HG02588 (cell line): ENCODE results near the gene TMTC3.
"Not testable (repeated sequence)": the region's sequence is repeated elsewhere in the genome, so short reads cannot be mapped to it uniquely, and the experiment has no call there.

Experiments
- ATAC-seq: cut with Tn5 transposase; IDR thresholded peaks from one replicate; pipeline ENCODE4 v1.9.1; 2021; ENCODE audit warnings: mild to moderate bottlenecking, moderate library complexity; ENCODE audit not compliant: unreplicated experiment

TMTC3 gene

DNA sequence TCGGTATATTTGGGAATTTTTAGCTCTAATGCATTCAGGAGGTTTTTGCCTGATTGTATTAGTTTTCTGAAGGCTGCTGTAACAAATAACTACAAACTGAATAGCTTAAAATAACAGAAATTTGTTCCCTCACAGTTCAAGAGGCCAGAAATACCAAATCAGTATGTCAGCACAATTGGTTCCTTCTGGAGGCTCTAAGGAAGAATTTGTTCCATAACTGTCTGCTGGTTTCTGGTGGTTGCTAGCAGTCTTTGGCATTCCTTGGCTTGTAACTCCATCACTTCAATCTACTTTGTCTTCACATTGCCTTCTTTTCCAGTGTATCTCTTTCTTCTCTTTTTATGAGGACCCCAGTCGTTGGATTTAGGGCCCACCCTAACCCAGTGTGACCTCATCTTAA is 21.3 kb downstream of the TMTC3 start:
- no peak for ATAC-seq

GRCh38 chr12:88166179-88166578 is 24.1 kb downstream of the TMTC3 start:
- ATAC-seq: no peak

DNA sequence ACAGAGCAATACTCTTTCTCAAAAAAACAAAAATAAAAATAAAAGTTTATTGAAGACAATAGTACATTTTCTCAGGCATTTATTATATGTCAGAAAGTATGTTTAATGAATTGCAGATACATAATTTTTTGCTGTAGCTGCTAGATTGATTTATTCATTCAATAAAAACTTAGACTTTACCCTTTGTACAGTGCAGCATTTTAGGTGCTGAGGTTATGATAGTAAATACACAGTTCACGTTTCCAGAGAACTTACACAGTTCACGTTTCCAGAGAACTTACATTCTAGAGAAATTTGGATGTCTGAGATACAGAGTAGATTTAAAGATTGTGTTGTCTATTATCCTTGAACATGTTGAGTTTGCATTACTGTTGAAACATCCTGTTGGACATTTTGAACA is 25.3 kb downstream of the TMTC3 start:
- ATAC-seq: no peak

DNA sequence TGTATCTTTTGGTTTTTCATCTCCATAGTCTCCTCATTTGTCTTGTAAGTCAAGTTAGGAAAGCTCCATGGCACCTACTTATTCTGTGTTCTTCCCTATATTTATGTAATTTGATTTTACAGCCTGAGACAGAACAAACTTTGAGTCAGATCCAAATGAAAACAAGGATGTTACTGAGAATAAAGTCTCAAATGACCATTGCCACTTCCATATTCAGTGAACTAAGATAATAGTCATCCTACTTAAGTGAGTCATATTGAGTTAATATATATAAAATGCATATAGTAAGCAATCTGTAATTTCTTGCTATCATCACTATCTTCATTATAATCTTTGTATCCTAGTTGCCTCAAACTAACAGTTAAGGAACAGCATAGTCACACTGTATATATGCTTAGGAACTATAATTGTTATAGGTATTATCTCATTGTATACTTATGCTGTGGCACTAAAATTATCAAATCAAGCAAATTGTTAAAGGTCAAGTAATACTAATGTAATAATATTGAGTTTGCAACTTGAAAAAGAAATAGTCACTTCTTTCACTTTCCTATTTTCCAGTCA is 30.8 kb downstream of the TMTC3 start:
- ATAC-seq: no peak

GRCh38 chr12:88175544-88175943 is 33.4 kb downstream of the TMTC3 start:
- ATAC-seq: no peak

DNA sequence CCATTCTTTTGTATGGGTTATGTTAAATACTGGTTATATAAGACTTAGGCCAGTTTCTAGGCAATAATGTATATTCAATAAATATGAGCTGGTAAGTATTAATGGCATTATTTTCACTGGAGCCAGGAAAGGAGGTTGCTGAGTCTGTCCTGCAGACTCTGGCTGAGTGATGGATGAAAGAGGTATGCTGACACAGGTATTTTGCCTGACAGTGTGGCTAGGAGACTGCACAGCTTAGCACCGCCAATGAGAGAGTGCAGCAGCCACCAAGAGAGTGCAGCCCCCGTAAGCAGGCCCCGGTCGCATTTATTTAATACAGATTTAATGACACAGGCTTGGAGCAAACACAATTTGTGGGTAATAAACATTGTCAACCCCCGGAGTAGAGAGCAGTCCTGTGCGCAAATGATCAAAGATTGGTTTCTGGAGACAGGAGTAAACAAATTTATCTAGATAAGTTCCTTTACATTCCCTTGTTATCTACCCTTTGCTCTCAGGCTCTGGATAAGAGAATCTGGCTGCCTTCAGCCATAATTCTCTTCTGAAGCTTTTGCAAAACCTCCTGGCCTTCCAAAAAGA is 37.4 kb downstream of the TMTC3 start:
- no peak for ATAC-seq

GRCh38 chr12:88181881-88182280 is 39.8 kb downstream of the TMTC3 start:
- no peak for ATAC-seq

DNA sequence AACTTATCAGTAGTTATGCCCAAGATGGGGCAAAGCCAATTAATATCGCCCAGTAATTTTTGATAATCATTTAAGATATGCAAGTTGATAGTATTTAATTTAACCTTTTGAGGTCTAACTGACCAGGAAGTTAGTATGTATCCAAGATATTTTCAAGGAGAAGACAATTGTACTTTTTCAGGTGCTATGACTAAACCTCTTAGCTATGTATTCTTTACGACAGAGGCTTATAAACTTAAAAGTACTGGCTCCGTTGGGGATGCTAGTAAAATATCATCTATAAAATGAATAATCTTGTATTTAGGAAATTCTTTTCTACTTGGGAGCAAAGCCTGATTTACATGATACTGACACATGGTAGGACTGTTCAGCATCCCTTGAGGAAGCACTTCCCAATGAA is 40.3 kb downstream of the TMTC3 start:
- no peak for ATAC-seq

- ATAC-seq: no peak
Measured at GRCh38 chr12:88184196-88184595, 42.1 kb downstream of the TMTC3 start.

DNA sequence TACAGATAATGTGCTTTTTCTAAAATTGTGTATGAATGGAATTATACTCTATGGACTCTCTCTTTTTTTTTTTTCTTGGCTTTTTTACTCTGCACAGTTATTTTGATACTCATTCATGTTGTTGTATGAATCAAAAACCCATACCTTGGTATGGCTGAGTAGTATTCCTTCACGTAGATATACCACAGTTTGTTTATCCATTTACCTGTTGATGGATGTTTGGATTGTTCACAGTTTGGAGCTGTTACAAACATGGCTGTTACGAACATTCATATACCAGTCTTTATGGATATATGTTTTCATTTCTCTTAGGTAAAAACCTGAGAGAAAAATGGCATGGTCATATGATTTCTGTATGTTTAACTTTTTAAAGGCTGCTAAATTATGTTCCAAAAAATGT is 43.2 kb downstream of the TMTC3 start:
- no peak for ATAC-seq

DNA sequence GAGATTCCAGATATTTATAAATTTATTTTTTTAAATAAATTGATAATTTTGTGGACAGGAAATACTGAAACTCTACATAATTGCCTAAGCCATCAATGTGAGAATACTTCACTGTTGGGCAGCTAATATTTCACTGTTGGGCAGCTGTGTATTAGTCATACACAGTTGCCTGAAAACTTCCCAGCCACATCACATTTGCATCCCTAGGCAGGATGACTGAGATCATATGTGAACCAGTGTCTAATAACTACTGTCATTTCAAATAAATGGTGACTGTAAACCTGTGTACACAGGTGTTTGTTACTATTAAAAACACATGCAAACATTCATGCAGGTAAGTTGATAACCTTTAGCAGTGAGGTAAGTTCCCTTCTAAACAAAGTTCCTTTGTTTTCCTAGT is 43.9 kb downstream of the TMTC3 start:
- peak; percentile 91 for ATAC-seq

- no peak for ATAC-seq
Measured at GRCh38 chr12:88187571-88187970, 45.5 kb downstream of the TMTC3 start.

GRCh38 chr12:88188180-88188579 is 46.1 kb downstream of the TMTC3 start:
- no peak for ATAC-seq

GRCh38 chr12:88192426-88192825 is 50.3 kb downstream of the TMTC3 start:
- ATAC-seq: no peak

GRCh38 chr12:88194868-88195267 is 52.8 kb downstream of the TMTC3 start:
- ATAC-seq: no peak

DNA sequence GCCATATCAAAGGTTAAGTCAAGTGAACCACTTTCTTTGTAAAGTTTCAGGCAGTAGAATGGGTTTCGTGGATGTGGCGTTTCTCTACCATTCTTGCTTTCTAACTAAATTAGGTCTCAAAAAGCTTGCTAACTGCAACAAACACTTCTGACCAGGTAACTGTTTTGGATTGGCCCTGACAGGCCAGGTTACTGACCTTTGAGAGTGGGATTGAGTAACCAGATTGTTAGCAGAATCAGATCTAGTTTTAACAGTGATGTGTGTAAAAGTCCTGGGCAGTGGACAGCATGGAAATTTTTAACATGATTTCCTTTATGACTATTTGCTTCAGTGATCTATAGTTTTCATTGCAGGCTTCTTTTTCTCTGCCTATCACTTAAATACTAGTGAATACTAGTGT is 57.9 kb downstream of the TMTC3 start:
- no peak for ATAC-seq

DNA sequence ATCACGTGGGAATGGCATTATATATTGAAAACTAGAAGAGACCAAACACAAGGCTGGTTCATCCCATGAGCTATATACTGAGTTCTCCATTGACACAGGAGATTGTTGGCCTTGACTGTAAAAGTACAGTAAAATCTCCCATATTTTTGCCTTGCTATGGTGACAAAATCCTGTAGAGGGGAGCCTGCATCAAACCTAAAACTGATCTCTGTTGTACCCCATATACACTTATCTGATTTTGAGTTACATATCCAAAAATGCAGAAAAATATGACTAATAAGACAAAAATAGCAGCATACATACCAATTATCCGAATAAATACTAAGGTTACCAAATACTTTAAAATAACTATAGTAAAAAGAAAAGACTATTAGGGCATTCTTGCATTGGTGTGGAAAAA is 60.4 kb downstream of the TMTC3 start:
- no peak for ATAC-seq

DNA sequence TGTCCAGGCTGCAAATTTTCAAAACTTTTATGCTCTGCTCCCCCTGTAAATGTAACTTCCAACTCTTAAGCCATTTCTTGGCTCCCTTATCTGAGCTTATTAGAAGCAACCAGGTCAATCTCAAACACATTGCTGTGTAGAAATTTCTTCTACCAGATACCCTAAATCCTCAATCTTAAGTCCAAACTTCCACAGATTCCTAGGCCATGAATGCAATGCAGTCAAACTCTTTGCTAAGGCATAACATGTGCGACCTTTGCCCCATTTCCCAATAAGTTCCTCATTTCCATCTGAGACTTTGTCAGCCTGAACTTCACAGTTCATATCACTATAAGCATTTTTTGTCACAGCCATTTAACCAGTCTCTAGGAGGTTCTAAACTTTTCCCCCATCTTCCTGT is 64.5 kb downstream of the TMTC3 start:
- no peak for ATAC-seq

DNA sequence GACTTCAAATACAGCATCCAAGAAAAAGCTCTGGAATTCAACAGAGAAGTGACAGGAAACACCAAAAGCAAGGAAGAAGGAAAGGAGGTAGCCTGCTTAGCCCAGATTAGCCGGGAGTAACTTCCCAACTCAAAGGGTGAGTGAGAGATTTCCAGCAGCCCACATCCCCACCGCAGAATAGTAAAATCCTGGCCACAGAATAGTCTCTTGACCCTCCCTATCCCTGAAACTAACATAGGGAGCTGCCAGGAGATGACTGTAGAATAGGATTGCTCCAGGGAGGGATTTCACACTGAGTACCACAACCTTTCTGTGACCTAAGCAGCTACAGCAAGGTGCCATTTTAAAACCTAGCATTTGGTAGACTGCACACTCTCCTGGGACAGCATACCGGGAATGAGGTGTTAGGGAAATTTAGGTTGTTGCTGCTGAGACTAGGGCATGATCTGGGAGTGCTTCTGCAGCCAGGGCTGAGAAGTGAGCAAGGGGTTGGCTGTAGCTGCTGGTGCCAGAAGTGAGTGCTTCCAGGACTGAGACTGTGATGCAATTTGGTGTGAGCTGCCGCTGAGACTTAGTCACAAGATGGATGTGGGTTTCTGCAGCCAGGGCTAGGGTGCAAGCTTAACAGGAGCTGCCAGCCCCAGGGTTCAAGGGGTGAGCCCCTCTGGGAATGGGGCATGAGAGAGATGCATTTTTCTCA is 66.0 kb downstream of the TMTC3 start:
- ATAC-seq: no peak

DNA sequence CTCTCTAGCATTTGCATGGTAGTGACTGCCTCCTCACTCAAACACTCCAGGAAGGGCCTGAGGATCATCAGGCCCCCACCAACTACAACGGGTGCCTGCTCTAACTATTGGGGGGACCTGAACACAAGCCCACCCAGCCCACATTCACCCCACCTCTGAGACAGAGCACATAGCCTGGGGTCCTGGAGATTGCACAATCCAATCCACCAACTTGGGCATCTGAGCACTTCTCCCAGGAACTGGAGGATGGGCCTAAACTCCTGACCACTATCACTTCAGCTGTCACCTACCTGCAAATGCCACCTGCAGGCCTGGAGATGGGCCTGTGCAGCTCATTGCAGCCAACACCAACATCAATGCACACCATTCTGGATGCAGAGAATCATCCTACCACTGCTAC is 66.6 kb downstream of the TMTC3 start:
- no peak for ATAC-seq

GRCh38 chr12:88210311-88210710 is 68.2 kb downstream of the TMTC3 start:
- not testable (repeated sequence) for ATAC-seq

GRCh38 chr12:88218293-88218692 is 76.2 kb downstream of the TMTC3 start:
- ATAC-seq: no peak

DNA sequence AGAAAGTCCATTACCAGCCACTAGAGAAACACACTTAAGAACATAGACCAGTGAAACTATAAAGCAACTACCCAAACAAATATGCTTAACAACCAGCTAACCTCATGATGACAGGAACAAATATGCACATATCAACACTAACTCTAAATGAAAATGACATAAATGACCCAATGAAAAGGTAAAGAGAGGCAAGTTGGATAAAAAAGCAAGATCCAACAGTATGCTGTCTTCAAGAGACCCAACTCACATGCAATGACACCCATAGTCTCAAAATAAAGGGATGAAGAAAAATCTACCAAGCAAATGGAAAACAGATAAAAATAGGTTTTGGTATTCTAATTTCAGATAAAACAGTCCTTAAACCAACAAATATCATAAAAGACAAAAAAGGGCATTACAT is 77.8 kb downstream of the TMTC3 start:
- no peak for ATAC-seq
